SK-N-SH (cell line): ENCODE results near the gene PCYOX1L.

Source experiments
- EZH2phosphoT487 ChIP-seq: fragments of 200-600 bp; sonication (generic); IDR thresholded peaks from 2 replicates; pipeline ENCODE4 v1.6.1; 2017; ENCODE audit warnings: low read depth, mixed run types, mild to moderate bottlenecking, antibody characterized with exemption, moderate library complexity, borderline replicate concordance
- FOSL2 ChIP-seq: IDR thresholded peaks from 2 replicates; pipeline ENCODE4 v1.4.0; 2012; ENCODE audit warnings: low read depth, mild to moderate bottlenecking, moderate library complexity, borderline replicate concordance
- PBX3 ChIP-seq: IDR thresholded peaks from 2 replicates; pipeline ENCODE4; 2012
- RFX5 ChIP-seq: IDR thresholded peaks from 2 replicates; pipeline ENCODE4 v1.6.1; 2012; ENCODE audit warnings: mild to moderate bottlenecking, improper control_type of control experiment, low read length
- SIN3A ChIP-seq: IDR thresholded peaks from 2 replicates; pipeline ENCODE4 v1.6.1; 2012; ENCODE audit warnings: low read depth, mild to moderate bottlenecking, low read length, moderate library complexity, borderline replicate concordance
- SMC3 ChIP-seq: IDR thresholded peaks from 2 replicates; pipeline ENCODE4 v1.6.1; 2012; ENCODE audit warnings: low read depth, low read length, improper control_type of control experiment
- TAF1 ChIP-seq: IDR thresholded peaks from 2 replicates; pipeline ENCODE4 v1.6.1; 2012; ENCODE audit warnings: low read depth, mild to moderate bottlenecking, low read length, moderate library complexity, borderline replicate concordance
- TF ChIP-seq, protein P1 (sequence below): fragments of 200-600 bp; sonication (generic); IDR thresholded peaks from 2 replicates; pipeline ENCODE4 v1.6.1; 2017; ENCODE audit warnings: antibody characterized with exemption, mild to moderate bottlenecking, moderate library complexity
- TF ChIP-seq, protein P2 (sequence below): IDR thresholded peaks from 2 replicates; pipeline ENCODE4 v1.6.1; 2012; ENCODE audit warnings: mild to moderate bottlenecking, low read depth, low read length, moderate library complexity
- TF ChIP-seq, protein P3 (sequence below): IDR thresholded peaks from 2 replicates; pipeline ENCODE4 v1.4.0; 2012; ENCODE audit warnings: low read depth, borderline replicate concordance
- TF ChIP-seq, protein P4 (sequence below): IDR thresholded peaks from 2 replicates; pipeline ENCODE4 v1.4.0; 2012; ENCODE audit warnings: low read depth

GRCh38 chr5:149410071-149410470 is 52.2 kb downstream of the PCYOX1L start:
- TF ChIP-seq, protein P1, sequence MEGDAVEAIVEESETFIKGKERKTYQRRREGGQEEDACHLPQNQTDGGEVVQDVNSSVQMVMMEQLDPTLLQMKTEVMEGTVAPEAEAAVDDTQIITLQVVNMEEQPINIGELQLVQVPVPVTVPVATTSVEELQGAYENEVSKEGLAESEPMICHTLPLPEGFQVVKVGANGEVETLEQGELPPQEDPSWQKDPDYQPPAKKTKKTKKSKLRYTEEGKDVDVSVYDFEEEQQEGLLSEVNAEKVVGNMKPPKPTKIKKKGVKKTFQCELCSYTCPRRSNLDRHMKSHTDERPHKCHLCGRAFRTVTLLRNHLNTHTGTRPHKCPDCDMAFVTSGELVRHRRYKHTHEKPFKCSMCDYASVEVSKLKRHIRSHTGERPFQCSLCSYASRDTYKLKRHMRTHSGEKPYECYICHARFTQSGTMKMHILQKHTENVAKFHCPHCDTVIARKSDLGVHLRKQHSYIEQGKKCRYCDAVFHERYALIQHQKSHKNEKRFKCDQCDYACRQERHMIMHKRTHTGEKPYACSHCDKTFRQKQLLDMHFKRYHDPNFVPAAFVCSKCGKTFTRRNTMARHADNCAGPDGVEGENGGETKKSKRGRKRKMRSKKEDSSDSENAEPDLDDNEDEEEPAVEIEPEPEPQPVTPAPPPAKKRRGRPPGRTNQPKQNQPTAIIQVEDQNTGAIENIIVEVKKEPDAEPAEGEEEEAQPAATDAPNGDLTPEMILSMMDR = no peak
- TF ChIP-seq, protein P2, sequence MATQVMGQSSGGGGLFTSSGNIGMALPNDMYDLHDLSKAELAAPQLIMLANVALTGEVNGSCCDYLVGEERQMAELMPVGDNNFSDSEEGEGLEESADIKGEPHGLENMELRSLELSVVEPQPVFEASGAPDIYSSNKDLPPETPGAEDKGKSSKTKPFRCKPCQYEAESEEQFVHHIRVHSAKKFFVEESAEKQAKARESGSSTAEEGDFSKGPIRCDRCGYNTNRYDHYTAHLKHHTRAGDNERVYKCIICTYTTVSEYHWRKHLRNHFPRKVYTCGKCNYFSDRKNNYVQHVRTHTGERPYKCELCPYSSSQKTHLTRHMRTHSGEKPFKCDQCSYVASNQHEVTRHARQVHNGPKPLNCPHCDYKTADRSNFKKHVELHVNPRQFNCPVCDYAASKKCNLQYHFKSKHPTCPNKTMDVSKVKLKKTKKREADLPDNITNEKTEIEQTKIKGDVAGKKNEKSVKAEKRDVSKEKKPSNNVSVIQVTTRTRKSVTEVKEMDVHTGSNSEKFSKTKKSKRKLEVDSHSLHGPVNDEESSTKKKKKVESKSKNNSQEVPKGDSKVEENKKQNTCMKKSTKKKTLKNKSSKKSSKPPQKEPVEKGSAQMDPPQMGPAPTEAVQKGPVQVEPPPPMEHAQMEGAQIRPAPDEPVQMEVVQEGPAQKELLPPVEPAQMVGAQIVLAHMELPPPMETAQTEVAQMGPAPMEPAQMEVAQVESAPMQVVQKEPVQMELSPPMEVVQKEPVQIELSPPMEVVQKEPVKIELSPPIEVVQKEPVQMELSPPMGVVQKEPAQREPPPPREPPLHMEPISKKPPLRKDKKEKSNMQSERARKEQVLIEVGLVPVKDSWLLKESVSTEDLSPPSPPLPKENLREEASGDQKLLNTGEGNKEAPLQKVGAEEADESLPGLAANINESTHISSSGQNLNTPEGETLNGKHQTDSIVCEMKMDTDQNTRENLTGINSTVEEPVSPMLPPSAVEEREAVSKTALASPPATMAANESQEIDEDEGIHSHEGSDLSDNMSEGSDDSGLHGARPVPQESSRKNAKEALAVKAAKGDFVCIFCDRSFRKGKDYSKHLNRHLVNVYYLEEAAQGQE = no peak
- no peak for TF ChIP-seq TAF1
- no peak for TF ChIP-seq PBX3
- TF ChIP-seq SIN3A = no peak
- TF ChIP-seq RFX5 = no peak
- TF ChIP-seq, protein P3, sequence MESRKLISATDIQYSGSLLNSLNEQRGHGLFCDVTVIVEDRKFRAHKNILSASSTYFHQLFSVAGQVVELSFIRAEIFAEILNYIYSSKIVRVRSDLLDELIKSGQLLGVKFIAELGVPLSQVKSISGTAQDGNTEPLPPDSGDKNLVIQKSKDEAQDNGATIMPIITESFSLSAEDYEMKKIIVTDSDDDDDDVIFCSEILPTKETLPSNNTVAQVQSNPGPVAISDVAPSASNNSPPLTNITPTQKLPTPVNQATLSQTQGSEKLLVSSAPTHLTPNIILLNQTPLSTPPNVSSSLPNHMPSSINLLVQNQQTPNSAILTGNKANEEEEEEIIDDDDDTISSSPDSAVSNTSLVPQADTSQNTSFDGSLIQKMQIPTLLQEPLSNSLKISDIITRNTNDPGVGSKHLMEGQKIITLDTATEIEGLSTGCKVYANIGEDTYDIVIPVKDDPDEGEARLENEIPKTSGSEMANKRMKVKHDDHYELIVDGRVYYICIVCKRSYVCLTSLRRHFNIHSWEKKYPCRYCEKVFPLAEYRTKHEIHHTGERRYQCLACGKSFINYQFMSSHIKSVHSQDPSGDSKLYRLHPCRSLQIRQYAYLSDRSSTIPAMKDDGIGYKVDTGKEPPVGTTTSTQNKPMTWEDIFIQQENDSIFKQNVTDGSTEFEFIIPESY = no peak
- no peak for TF ChIP-seq EZH2phosphoT487
- no peak for TF ChIP-seq SMC3
- TF ChIP-seq, protein P4, sequence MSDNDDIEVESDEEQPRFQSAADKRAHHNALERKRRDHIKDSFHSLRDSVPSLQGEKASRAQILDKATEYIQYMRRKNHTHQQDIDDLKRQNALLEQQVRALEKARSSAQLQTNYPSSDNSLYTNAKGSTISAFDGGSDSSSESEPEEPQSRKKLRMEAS = no peak
- no peak for TF ChIP-seq FOSL2
